ENCODE results near the gene ZC3H4. TPM values are rescaled to one million over a fixed set of nuclear protein-coding genes. Genes with fewer than 3 reads are reported as not detected.

Gene ZC3H4
- total and polyA plus RNA-seq, 9 of the 15 experiments (the other 6 are each of a cell fraction or from before 2014, with no cell fraction given): 2.2 to 75.6 (median 18.3) TPM

DNA sequence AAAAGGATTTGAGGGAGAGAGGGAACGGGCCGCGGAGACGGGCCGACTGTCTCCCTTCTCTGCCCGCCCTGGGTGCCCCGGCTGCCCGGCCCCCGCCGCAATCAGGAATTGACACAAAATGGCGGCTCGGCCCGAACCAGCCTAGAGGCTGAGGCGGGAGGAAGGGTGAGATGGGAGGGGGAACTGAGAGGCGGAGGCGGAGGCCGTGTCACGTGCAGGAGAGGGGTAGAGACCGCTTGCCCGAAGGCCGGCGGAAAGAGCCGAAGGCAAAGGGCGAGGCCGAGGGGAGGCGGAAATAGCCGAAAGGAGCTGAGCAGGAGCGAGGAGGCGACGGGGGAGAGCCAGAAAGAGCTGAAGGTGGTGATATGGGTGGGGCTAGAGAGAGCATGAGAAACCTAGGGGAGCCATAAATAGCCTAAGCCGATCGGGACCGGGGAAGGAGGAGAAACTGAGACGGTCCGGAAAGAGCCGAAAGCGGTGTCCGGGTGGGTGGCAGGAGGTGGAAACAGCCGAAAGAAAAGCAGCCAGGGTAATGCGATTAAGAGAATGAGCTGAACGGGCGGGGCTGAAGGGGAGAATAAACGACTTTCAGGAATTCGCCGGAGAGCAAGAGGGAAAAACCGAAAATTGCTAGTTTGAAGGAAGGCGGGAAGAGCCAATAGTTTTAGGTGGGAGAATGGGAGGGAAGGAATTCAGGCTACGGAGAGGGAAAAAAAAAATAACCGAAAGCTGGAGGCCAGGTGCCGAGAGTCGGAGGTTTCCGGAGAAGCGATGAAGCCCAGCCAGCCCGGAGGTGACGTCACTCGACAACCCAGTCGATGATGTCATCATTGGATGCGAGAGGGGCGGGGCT is at the start of gene ZC3H4 (continued):
- TF ChIP-seq NR3C1 (CRISPR knock-in tag; IDR thresholded peaks at IDR 0.05) (no peak), IFI16 (CRISPR knock-in tag; IDR thresholded peaks at IDR 0.05) (no peak), BRD9 (IDR thresholded peaks at IDR 0.05; ENCODE audit: low read depth, partially characterized antibody) (peak; percentile 96), ZNF23 (CRISPR knock-in tag; IDR thresholded peaks at IDR 0.05) (no peak), PYGO2 (tag; IDR thresholded peaks at IDR 0.05) (no peak), PHF8 (IDR thresholded peaks at IDR 0.05; ENCODE audit: borderline replicate concordance, low read length) (peak; percentile 61; the same call in 1 of the 2 replicates), ZNF232 (CRISPR knock-in tag; IDR thresholded peaks at IDR 0.05) (no peak), SIN3A (IDR thresholded peaks at IDR 0.05; ENCODE audit: borderline replicate concordance in 2 of 2, control insufficient read depth in 1 of 2, low read depth in 2 of 2, low read length in 2 of 2) (peak in 1 of 2 experiments; percentile 40; a peak in 1 of 4 replicates), RCOR1 (IDR thresholded peaks at IDR 0.05; ENCODE audit: borderline replicate concordance in 1 of 2, low read depth in 2 of 2, low read length in 2 of 2) (peak in 1 of 2 experiments; percentile 41; a peak in 1 of 4 replicates), ZNF274 (IDR thresholded peaks at IDR 0.05; ENCODE audit: borderline replicate concordance, low read depth, low read length) (no peak), POLR2AphosphoS5 (IDR thresholded peaks at IDR 0.05; ENCODE audit: control insufficient read depth, insufficient read depth, low read depth, low read length) (peak; percentile 67), TAF7 (tag; IDR thresholded peaks at IDR 0.05) (peak; percentile 77), BCL6 (CRISPR knock-in tag; IDR thresholded peaks at IDR 0.05) (no peak), PTBP1 (IDR thresholded peaks at IDR 0.05; ENCODE audit: low read depth, low read length) (peak; percentile 23; the same call in 1 of the 2 replicates), SUPT5H (IDR thresholded peaks at IDR 0.05) (peak; percentile 87)
- TF ChIP-seq, protein P1, sequence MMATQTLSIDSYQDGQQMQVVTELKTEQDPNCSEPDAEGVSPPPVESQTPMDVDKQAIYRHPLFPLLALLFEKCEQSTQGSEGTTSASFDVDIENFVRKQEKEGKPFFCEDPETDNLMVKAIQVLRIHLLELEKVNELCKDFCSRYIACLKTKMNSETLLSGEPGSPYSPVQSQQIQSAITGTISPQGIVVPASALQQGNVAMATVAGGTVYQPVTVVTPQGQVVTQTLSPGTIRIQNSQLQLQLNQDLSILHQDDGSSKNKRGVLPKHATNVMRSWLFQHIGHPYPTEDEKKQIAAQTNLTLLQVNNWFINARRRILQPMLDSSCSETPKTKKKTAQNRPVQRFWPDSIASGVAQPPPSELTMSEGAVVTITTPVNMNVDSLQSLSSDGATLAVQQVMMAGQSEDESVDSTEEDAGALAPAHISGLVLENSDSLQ (IDR thresholded peaks at IDR 0.05): peak; percentile 64
- TF ChIP-seq, protein P2, sequence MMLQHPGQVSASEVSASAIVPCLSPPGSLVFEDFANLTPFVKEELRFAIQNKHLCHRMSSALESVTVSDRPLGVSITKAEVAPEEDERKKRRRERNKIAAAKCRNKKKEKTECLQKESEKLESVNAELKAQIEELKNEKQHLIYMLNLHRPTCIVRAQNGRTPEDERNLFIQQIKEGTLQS (IDR thresholded peaks at IDR 0.05): peak; percentile 100
- TF ChIP-seq, protein P2 (CRISPR knock-in tag; conservative IDR thresholded peaks at IDR 0.05): peak; percentile 88
- TF ChIP-seq, protein P3, sequence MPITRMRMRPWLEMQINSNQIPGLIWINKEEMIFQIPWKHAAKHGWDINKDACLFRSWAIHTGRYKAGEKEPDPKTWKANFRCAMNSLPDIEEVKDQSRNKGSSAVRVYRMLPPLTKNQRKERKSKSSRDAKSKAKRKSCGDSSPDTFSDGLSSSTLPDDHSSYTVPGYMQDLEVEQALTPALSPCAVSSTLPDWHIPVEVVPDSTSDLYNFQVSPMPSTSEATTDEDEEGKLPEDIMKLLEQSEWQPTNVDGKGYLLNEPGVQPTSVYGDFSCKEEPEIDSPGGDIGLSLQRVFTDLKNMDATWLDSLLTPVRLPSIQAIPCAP (CRISPR knock-in tag; IDR thresholded peaks at IDR 0.05; ENCODE audit: borderline replicate concordance): no peak
- TF ChIP-seq, protein P4, sequence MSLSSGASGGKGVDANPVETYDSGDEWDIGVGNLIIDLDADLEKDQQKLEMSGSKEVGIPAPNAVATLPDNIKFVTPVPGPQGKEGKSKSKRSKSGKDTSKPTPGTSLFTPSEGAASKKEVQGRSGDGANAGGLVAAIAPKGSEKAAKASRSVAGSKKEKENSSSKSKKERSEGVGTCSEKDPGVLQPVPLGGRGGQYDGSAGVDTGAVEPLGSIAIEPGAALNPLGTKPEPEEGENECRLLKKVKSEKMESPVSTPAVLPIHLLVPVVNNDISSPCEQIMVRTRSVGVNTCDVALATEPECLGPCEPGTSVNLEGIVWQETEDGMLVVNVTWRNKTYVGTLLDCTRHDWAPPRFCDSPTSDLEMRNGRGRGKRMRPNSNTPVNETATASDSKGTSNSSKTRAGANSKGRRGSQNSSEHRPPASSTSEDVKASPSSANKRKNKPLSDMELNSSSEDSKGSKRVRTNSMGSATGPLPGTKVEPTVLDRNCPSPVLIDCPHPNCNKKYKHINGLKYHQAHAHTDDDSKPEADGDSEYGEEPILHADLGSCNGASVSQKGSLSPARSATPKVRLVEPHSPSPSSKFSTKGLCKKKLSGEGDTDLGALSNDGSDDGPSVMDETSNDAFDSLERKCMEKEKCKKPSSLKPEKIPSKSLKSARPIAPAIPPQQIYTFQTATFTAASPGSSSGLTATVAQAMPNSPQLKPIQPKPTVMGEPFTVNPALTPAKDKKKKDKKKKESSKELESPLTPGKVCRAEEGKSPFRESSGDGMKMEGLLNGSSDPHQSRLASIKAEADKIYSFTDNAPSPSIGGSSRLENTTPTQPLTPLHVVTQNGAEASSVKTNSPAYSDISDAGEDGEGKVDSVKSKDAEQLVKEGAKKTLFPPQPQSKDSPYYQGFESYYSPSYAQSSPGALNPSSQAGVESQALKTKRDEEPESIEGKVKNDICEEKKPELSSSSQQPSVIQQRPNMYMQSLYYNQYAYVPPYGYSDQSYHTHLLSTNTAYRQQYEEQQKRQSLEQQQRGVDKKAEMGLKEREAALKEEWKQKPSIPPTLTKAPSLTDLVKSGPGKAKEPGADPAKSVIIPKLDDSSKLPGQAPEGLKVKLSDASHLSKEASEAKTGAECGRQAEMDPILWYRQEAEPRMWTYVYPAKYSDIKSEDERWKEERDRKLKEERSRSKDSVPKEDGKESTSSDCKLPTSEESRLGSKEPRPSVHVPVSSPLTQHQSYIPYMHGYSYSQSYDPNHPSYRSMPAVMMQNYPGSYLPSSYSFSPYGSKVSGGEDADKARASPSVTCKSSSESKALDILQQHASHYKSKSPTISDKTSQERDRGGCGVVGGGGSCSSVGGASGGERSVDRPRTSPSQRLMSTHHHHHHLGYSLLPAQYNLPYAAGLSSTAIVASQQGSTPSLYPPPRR (CRISPR knock-in tag; IDR thresholded peaks at IDR 0.05; ENCODE audit: borderline replicate concordance): no peak
